Measurements from ENCODE around the gene LRG1. TPM values are rescaled to one million over a fixed set of nuclear protein-coding genes. Genes with fewer than 3 reads are reported as not detected.

LRG1 gene
- total RNA-seq, 1 donor from 2014 or later: 14.9 TPM

- Histone ChIP-seq H3K27me3 (ENCODE audit: low read depth) (no peaks in the 10 kb centered on the region), H3K4me3 (no peak overlapping the region), H3K36me3 (peaks cover 96% of the 10 kb centered on the region), H3K27ac (no peak overlapping the region), H3K9me3 (no peaks in the 10 kb centered on the region), H3K4me1 (no peaks in the 10 kb centered on the region)
- intact Hi-C loops (cut with DNase I): no loop called here
- TF ChIP-seq, protein P1, sequence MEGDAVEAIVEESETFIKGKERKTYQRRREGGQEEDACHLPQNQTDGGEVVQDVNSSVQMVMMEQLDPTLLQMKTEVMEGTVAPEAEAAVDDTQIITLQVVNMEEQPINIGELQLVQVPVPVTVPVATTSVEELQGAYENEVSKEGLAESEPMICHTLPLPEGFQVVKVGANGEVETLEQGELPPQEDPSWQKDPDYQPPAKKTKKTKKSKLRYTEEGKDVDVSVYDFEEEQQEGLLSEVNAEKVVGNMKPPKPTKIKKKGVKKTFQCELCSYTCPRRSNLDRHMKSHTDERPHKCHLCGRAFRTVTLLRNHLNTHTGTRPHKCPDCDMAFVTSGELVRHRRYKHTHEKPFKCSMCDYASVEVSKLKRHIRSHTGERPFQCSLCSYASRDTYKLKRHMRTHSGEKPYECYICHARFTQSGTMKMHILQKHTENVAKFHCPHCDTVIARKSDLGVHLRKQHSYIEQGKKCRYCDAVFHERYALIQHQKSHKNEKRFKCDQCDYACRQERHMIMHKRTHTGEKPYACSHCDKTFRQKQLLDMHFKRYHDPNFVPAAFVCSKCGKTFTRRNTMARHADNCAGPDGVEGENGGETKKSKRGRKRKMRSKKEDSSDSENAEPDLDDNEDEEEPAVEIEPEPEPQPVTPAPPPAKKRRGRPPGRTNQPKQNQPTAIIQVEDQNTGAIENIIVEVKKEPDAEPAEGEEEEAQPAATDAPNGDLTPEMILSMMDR (IDR thresholded peaks at IDR 0.05): no peak
- ATAC-seq (no peak), DNase-seq (no peak)
Measured at GRCh38 chr19:4497770-4498389, 42.0 kb downstream of the LRG1 start.

DNA sequence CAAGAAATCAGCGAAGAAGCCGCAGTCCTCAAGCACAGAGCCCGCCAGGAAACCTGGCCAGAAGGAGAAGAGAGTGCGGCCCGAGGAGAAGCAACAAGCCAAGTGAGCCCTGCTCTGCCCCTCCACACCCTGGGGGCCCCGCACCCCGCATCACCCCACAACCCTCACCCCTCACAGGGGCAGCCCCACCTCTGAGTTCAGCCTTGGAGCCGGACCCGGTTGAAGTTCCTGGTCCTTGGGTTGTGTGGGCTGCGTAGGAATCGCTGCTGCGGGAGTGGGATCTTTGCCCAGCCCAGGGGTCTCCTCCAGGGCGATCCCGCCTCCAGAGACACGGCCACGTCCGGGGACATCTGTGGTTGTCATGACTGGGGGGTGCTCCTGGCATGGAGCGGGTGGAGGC is 43.5 kb downstream of the LRG1 start:
- DNase-seq (no peak), ATAC-seq (no peak)

DNA sequence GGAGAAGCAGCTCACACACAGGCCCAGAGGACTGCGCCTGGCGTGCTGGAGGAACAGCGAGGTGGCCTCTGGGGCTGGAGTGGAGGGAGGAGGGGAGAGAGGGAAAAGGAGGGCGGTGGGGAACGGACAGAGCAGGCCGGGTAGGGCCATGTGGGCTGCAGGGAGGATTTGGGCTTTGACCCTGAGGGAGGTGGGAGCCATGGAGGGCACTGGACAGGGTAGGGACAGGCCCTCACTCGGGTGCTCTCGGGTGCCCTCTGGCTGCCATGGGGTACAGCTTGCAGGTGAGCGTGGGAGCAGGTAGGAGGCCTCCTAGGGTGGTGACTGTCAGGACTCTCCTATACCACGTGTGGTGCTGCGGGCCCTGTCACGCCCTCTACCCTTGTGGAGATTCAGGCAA is 44.4 kb downstream of the LRG1 start:
- ATAC-seq: no peak
- TF ChIP-seq, protein P1 (IDR thresholded peaks at IDR 0.05): no peak
- H3K4me1 ChIP-seq: no peaks in the 10 kb centered on the region
- no peak overlapping the region for H3K4me3 ChIP-seq
- no peak overlapping the region for H3K27ac ChIP-seq
- peaks cover 86% of the 10 kb centered on the region for H3K36me3 ChIP-seq
- no peak for DNase-seq
- no peaks in the 10 kb centered on the region for H3K9me3 ChIP-seq
- intact Hi-C loops (cut with DNase I): no loop called here
- no peaks in the 10 kb centered on the region for H3K27me3 ChIP-seq (ENCODE audit: low read depth)

More for the DNA sequence above, 43.5 kb downstream of the LRG1 start:
- no peaks in the 10 kb centered on the region for H3K9me3 ChIP-seq
- H3K27ac ChIP-seq: no peak overlapping the region
- intact Hi-C loops (cut with DNase I): no loop called here
- no peaks in the 10 kb centered on the region for H3K27me3 ChIP-seq (ENCODE audit: low read depth)
- TF ChIP-seq, protein P1 (IDR thresholded peaks at IDR 0.05): no peak
- no peaks in the 10 kb centered on the region for H3K4me1 ChIP-seq
- peaks cover 88% of the 10 kb centered on the region for H3K36me3 ChIP-seq
- no peak overlapping the region for H3K4me3 ChIP-seq

GRCh38 chr19:4494691-4495064 is 45.2 kb downstream of the LRG1 start:
- intact Hi-C loops (cut with DNase I): no loop called here
- Histone ChIP-seq H3K36me3 (peaks cover 86% of the 10 kb centered on the region), H3K9me3 (no peaks in the 10 kb centered on the region), H3K27me3 (ENCODE audit: low read depth) (no peaks in the 10 kb centered on the region), H3K4me3 (no peak overlapping the region), H3K4me1 (no peaks in the 10 kb centered on the region), H3K27ac (no peak overlapping the region)
- DNase-seq (no peak), ATAC-seq (no peak)
- TF ChIP-seq, protein P1 (IDR thresholded peaks at IDR 0.05): no peak

DNA sequence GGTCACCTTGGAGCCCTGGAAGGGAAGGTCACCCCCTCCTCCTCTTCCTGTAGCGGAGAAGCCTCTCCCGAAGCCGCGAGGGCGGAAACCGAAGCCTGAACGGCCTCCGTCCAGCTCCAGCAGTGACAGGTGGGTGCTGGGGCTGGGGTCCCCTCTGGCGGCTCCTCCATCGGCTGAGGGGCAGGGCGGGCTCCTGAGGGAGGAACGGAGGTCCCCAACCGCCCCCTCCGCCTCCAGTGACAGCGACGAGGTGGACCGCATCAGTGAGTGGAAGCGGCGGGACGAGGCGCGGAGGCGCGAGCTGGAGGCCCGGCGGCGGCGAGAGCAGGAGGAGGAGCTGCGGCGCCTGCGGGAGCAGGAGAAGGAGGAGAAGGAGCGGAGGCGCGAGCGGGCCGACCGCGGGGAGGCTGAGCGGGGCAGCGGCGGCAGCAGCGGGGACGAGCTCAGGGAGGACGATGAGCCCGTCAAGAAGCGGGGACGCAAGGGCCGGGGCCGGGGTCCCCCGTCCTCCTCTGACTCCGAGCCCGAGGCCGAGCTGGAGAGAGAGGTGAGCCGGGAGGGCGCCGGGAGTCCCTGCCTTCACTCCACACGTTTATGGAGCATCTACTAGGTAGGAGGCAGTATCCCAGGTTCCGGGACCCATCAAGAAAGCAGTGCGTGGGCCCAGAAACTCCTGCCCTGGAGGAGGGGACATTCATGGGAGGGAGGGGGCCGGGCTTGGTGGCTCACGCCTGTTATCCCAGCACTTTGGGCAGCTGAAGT is 45.7 kb downstream of the LRG1 start:
- DNase-seq (no peak), ATAC-seq (no peak)
- Histone ChIP-seq H3K27me3 (ENCODE audit: low read depth) (no peaks in the 10 kb centered on the region), H3K4me1 (no peaks in the 10 kb centered on the region), H3K9me3 (no peaks in the 10 kb centered on the region), H3K36me3 (peaks cover 86% of the 10 kb centered on the region), H3K27ac (no peak overlapping the region), H3K4me3 (no peak overlapping the region)
- TF ChIP-seq, protein P1 (IDR thresholded peaks at IDR 0.05): no peak
- intact Hi-C loops (cut with DNase I): no loop called here
